ENCODE measurements around the gene PPARA.
"Not testable (repeated sequence)": the region's sequence is repeated elsewhere in the genome, so short reads cannot be mapped to it uniquely, and the experiment has no call there.

- not testable (repeated sequence) for TF ChIP-seq CTCF (conservative IDR thresholded peaks at IDR 0.05; ENCODE audit: low read depth, low read length); EZH2 (IDR thresholded peaks at IDR 0.05; ENCODE audit: low read length, unreplicated experiment); EZH2phosphoT487 (IDR thresholded peaks at IDR 0.05; ENCODE audit: borderline replicate concordance, low read length)
Measured at GRCh38 chr22:46265627-46266026, 115.3 kb downstream of the PPARA start.
